Measurements from ENCODE around the gene CNTROB.

- TF ChIP-seq SMC3 (conservative IDR thresholded peaks at IDR 0.05; ENCODE audit: poor library complexity) (no peak), POLR2AphosphoS5 (IDR thresholded peaks at IDR 0.05) (no peak), CTCF (IDR thresholded peaks at IDR 0.05; ENCODE audit: poor library complexity, severe bottlenecking) (no peak), RAD21 (conservative IDR thresholded peaks at IDR 0.05) (no peak), REST (IDR thresholded peaks at IDR 0.05; ENCODE audit: borderline replicate concordance) (no peak), EP300 (conservative IDR thresholded peaks at IDR 0.05; ENCODE audit: poor library complexity, severe bottlenecking) (no peak), TAF1 (IDR thresholded peaks at IDR 0.05; ENCODE audit: low read depth) (no peak), EZH2 (IDR thresholded peaks at IDR 0.05; ENCODE audit: borderline replicate concordance, insufficient read depth, low read length, poor library complexity, severe bottlenecking) (no peak), MXI1 (conservative IDR thresholded peaks at IDR 0.05; ENCODE audit: poor library complexity, severe bottlenecking) (no peak)
Observed at GRCh38 chr17:7969433-7969832, 37.4 kb downstream of the CNTROB start.

Measured in neural cell (in vitro differentiated cells).